ENCODE results near the gene RARRES1. TPM values are rescaled to one million over a fixed set of nuclear protein-coding genes. Genes with fewer than 3 reads are reported as not detected.

Gene RARRES1
- total RNA-seq, 1 experiment from 2014 or later, result 0.81 TPM

- no peak overlapping the region for H2AFZ ChIP-seq (ENCODE audit: low read length)
- TF ChIP-seq CTCF (conservative IDR thresholded peaks at IDR 0.05), result no peak
- H2BK12ac ChIP-seq (ENCODE audit: insufficient read length, low read depth, low read length), result no peak overlapping the region
- H3K27me3 ChIP-seq (ENCODE audit: insufficient read depth, low read length), result no peaks in the 10 kb centered on the region
- no peak overlapping the region for H3K4ac ChIP-seq (ENCODE audit: low read depth, low read length)
- H3K27ac ChIP-seq (ENCODE audit: insufficient read length, low read depth, low read length), result no peak overlapping the region
- no peaks in the 10 kb centered on the region for H3K9me3 ChIP-seq (ENCODE audit: control insufficient read depth, low read depth, low read length)
- no peaks in the 10 kb centered on the region for H3K79me1 ChIP-seq (ENCODE audit: insufficient read depth, low read depth, low read length, poor library complexity, severe bottlenecking)
- no peaks in the 10 kb centered on the region; the same call in 1 of the 2 replicates for H3K27me3 Mint-ChIP-seq (ENCODE audit: low read depth)
- H3K4me3 Mint-ChIP-seq, result no peak overlapping the region
- H4K5ac ChIP-seq (ENCODE audit: insufficient read length, low read depth, low read length), result no peak overlapping the region
- H3K36me3 Mint-ChIP-seq (ENCODE audit: insufficient read depth in 1 of 3, low read depth in 3 of 3), result no peaks in the 10 kb centered on the region
- H3K18ac ChIP-seq (ENCODE audit: insufficient read length, low read depth, low read length), result no peak overlapping the region
- H4K8ac ChIP-seq (replicated peaks; ENCODE audit: insufficient read length, low read depth, low read length), result no peak overlapping the region
- no CpG with 5 or more reads among the region's 3 CpGs for WGBS (ENCODE audit: extremely low coverage, insufficient read length, low lambda C conversion rate)
- H4K20me1 ChIP-seq (ENCODE audit: control insufficient read depth, insufficient read depth, insufficient read length), result no peaks in the 10 kb centered on the region
- H3T11ph ChIP-seq (ENCODE audit: low read length), result no peak overlapping the region
- H2AK5ac ChIP-seq (ENCODE audit: insufficient read length, low read length), result no peak overlapping the region
- no peaks in the 10 kb centered on the region; a peak in 1 of 4 replicates for H3K4me1 Mint-ChIP-seq
- H3K23ac ChIP-seq (ENCODE audit: insufficient read length, low read depth, low read length), result no peak overlapping the region
- H2BK20ac ChIP-seq (ENCODE audit: low read depth, low read length, poor library complexity, severe bottlenecking), result no peak overlapping the region
- H3K9me3 Mint-ChIP-seq, result no peaks in the 10 kb centered on the region
- H3K14ac ChIP-seq (ENCODE audit: insufficient read depth, low read length), result no peak overlapping the region
- peak overlapping the region in 1 of 3 experiments; percentile 10; a peak in 1 of 7 replicates for H3K27ac Mint-ChIP-seq
- no peaks in the 10 kb centered on the region for H3K4me1 ChIP-seq (ENCODE audit: insufficient read depth, low read length)
- H2BK5ac ChIP-seq (ENCODE audit: insufficient read length, low read length), result no peak overlapping the region
- H3K9ac ChIP-seq (ENCODE audit: extremely low read depth, insufficient read length, low read length), result no peak overlapping the region
- no peaks in the 10 kb centered on the region for H3K79me2 ChIP-seq (ENCODE audit: insufficient read depth, low read length)
- H4K91ac ChIP-seq (ENCODE audit: insufficient read length, low read depth, low read length), result no peak overlapping the region
- H2BK120ac ChIP-seq (ENCODE audit: low read depth, low read length, poor library complexity, severe bottlenecking), result no peak overlapping the region
- H3K23me2 ChIP-seq (ENCODE audit: insufficient read length, low read depth, low read length, poor library complexity, severe bottlenecking), result no peaks in the 10 kb centered on the region
- no peak overlapping the region for H2BK15ac ChIP-seq (ENCODE audit: low read depth, low read length)
- no peak for DNase-seq
- H3K4me2 ChIP-seq (ENCODE audit: insufficient read depth, insufficient read length, low read length), result no peak overlapping the region
- no peak overlapping the region for H3K56ac ChIP-seq (ENCODE audit: insufficient read length, low read depth, low read length)
These were observed 45.1 kb upstream of the RARRES1 start for GRCh38 chr3:158777161-158777873.

Measured in H9 (cell line).